NB4 (cell line): ENCODE data around the gene VDAC1.

Experiments used
- POLR2A ChIP-seq: IDR thresholded peaks from 2 replicates; pipeline ENCODE4 v1.6.1; 2011; ENCODE audit warnings: mild to moderate bottlenecking; ENCODE audit not compliant: insufficient read length; ENCODE audit errors: extremely low read depth
- TF ChIP-seq, protein P1 (sequence below): IDR thresholded peaks from 2 replicates; pipeline ENCODE4 v1.6.1; 2011; ENCODE audit warnings: low read depth, low read length
- TF ChIP-seq, protein P2 (sequence below): IDR thresholded peaks from one replicate; pipeline ENCODE4 v1.5.1; 2012; ENCODE audit warnings: low read depth, low read length

DNA sequence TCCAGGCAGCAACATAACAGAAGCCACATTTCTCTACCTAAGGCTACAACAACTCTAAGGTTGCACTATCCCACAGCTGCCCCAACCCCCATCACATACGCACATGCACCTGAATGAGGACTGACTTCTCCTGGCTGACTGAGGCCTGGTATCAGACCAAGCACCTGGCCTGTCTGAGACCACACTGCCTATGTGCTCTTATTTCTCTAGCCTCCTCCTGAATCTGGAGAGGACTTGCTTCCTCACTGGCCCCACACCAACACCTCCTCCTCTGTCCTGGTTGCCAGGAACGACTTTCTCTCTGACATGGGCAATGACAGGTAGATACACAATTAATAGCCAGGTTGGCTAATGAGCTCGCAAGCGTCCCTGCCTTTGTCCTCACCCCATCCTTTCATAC, 14.9 kb upstream of the VDAC1 start:
- TF ChIP-seq, protein P1, sequence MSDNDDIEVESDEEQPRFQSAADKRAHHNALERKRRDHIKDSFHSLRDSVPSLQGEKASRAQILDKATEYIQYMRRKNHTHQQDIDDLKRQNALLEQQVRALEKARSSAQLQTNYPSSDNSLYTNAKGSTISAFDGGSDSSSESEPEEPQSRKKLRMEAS = no peak
- no peak for TF ChIP-seq POLR2A
- TF ChIP-seq, protein P2, sequence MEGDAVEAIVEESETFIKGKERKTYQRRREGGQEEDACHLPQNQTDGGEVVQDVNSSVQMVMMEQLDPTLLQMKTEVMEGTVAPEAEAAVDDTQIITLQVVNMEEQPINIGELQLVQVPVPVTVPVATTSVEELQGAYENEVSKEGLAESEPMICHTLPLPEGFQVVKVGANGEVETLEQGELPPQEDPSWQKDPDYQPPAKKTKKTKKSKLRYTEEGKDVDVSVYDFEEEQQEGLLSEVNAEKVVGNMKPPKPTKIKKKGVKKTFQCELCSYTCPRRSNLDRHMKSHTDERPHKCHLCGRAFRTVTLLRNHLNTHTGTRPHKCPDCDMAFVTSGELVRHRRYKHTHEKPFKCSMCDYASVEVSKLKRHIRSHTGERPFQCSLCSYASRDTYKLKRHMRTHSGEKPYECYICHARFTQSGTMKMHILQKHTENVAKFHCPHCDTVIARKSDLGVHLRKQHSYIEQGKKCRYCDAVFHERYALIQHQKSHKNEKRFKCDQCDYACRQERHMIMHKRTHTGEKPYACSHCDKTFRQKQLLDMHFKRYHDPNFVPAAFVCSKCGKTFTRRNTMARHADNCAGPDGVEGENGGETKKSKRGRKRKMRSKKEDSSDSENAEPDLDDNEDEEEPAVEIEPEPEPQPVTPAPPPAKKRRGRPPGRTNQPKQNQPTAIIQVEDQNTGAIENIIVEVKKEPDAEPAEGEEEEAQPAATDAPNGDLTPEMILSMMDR = no peak
